Measurements from ENCODE around the gene HPSE2.

The HPSE2 gene

GRCh38 chr10:98800263-98800662 lies 435.4 kb downstream of the HPSE2 start:
- DNase-seq (ENCODE audit: low read depth): no peak
- TF ChIP-seq CTCF (IDR thresholded peaks at IDR 0.05; ENCODE audit: low read depth, low read length) (no peak), MYC (IDR thresholded peaks at IDR 0.05; ENCODE audit: low read depth, low read length) (no peak), POLR2A (IDR thresholded peaks at IDR 0.05; ENCODE audit: extremely low read depth, insufficient read length) (no peak), MAX (IDR thresholded peaks at IDR 0.05; ENCODE audit: low read depth, low read length) (no peak)
- H3K4me3 ChIP-seq (ENCODE audit: low read depth, low read length): no peak overlapping the region

- DNase-seq (ENCODE audit: low read depth): no peak
- H3K4me3 ChIP-seq (ENCODE audit: low read depth, low read length): no peak overlapping the region
- TF ChIP-seq CTCF (IDR thresholded peaks at IDR 0.05; ENCODE audit: low read depth, low read length) (no peak), MYC (IDR thresholded peaks at IDR 0.05; ENCODE audit: low read depth, low read length) (no peak), POLR2A (IDR thresholded peaks at IDR 0.05; ENCODE audit: extremely low read depth, insufficient read length) (no peak), MAX (IDR thresholded peaks at IDR 0.05; ENCODE audit: low read depth, low read length) (no peak)
These were observed 440.2 kb downstream of the HPSE2 start for GRCh38 chr10:98795467-98795866.

- TF ChIP-seq POLR2A (IDR thresholded peaks at IDR 0.05; ENCODE audit: extremely low read depth, insufficient read length): no peak
- TF ChIP-seq CTCF (IDR thresholded peaks at IDR 0.05; ENCODE audit: low read depth, low read length): peak; percentile 35
- no peak for TF ChIP-seq MYC (IDR thresholded peaks at IDR 0.05; ENCODE audit: low read depth, low read length)
- peak; percentile 34 for DNase-seq (ENCODE audit: low read depth)
- no peak overlapping the region for H3K4me3 ChIP-seq (ENCODE audit: low read depth, low read length)
These were observed 444.8 kb downstream of the HPSE2 start for GRCh38 chr10:98790817-98791216.

- peak; percentile 53 for DNase-seq (ENCODE audit: low read depth)
- TF ChIP-seq CTCF (IDR thresholded peaks at IDR 0.05; ENCODE audit: low read depth, low read length) (no peak), MYC (IDR thresholded peaks at IDR 0.05; ENCODE audit: low read depth, low read length) (no peak), MAX (IDR thresholded peaks at IDR 0.05; ENCODE audit: low read depth, low read length) (no peak), POLR2A (IDR thresholded peaks at IDR 0.05; ENCODE audit: extremely low read depth, insufficient read length) (no peak)
- H3K4me3 ChIP-seq (ENCODE audit: low read depth, low read length): no peak overlapping the region
These were observed 457.3 kb downstream of the HPSE2 start for GRCh38 chr10:98778277-98778759.

- DNase-seq (ENCODE audit: low read depth): no peak
- TF ChIP-seq CTCF (IDR thresholded peaks at IDR 0.05; ENCODE audit: low read depth, low read length) (no peak), MYC (IDR thresholded peaks at IDR 0.05; ENCODE audit: low read depth, low read length) (no peak), MAX (IDR thresholded peaks at IDR 0.05; ENCODE audit: low read depth, low read length) (no peak), POLR2A (IDR thresholded peaks at IDR 0.05; ENCODE audit: extremely low read depth, insufficient read length) (no peak)
- H3K4me3 ChIP-seq (ENCODE audit: low read depth, low read length): no peak overlapping the region
These were observed 477.2 kb downstream of the HPSE2 start for GRCh38 chr10:98758463-98758862.

GRCh38 chr10:98748298-98748697 lies 487.4 kb downstream of the HPSE2 start:
- DNase-seq (ENCODE audit: low read depth): peak; percentile 59
- no peak for TF ChIP-seq MYC (IDR thresholded peaks at IDR 0.05; ENCODE audit: low read depth, low read length)
- peak; percentile 53 for TF ChIP-seq CTCF (IDR thresholded peaks at IDR 0.05; ENCODE audit: low read depth, low read length)
- no peak overlapping the region for H3K4me3 ChIP-seq (ENCODE audit: low read depth, low read length)
